ENCODE results near the gene AKNA.

The AKNA gene

GRCh38 chr9:114287001-114287762 lies 100.6 kb downstream of the AKNA start:
- FAIRE-seq: no peak
- no peak for DNase-seq (ENCODE audit: insufficient read length)
- no peak for TF ChIP-seq POLR2AphosphoS5 (IDR thresholded peaks at IDR 0.05; ENCODE audit: low read depth, low read length)
- TF ChIP-seq TAF1 (IDR thresholded peaks at IDR 0.05; ENCODE audit: borderline replicate concordance, low read depth, low read length): no peak
- no peak for TF ChIP-seq POLR2A (IDR thresholded peaks at IDR 0.05; ENCODE audit: low read depth, low read length)

GRCh38 chr9:114286146-114286679 lies 101.6 kb downstream of the AKNA start:
- DNase-seq (ENCODE audit: insufficient read length): no peak
- FAIRE-seq: no peak
- TF ChIP-seq POLR2AphosphoS5 (IDR thresholded peaks at IDR 0.05; ENCODE audit: low read depth, low read length) (no peak), POLR2A (IDR thresholded peaks at IDR 0.05; ENCODE audit: low read depth, low read length) (no peak), TAF1 (IDR thresholded peaks at IDR 0.05; ENCODE audit: borderline replicate concordance, low read depth, low read length) (no peak)

- TF ChIP-seq POLR2A (IDR thresholded peaks at IDR 0.05; ENCODE audit: low read depth, low read length) (no peak), POLR2AphosphoS5 (IDR thresholded peaks at IDR 0.05; ENCODE audit: low read depth, low read length) (no peak), TAF1 (IDR thresholded peaks at IDR 0.05; ENCODE audit: borderline replicate concordance, low read depth, low read length) (no peak)
- FAIRE-seq (no peak), DNase-seq (ENCODE audit: insufficient read length) (no peak)
These were observed 102.5 kb downstream of the AKNA start for GRCh38 chr9:114285166-114285867.

GRCh38 chr9:114284316-114285060 lies 103.3 kb downstream of the AKNA start:
- TF ChIP-seq TAF1 (IDR thresholded peaks at IDR 0.05; ENCODE audit: borderline replicate concordance, low read depth, low read length) (no peak), POLR2AphosphoS5 (IDR thresholded peaks at IDR 0.05; ENCODE audit: low read depth, low read length) (no peak), POLR2A (IDR thresholded peaks at IDR 0.05; ENCODE audit: low read depth, low read length) (no peak)
- FAIRE-seq (no peak), DNase-seq (ENCODE audit: insufficient read length) (no peak)
